GM23338 (cell line): ENCODE results near the gene F7. TPM values are rescaled to one million over a fixed set of nuclear protein-coding genes. Genes with fewer than 3 reads are reported as not detected.

Source experiments
- ATAC-seq: fragments of 200-7000 bp; cut with Tn5 transposase; 3 replicates; pipeline ENCODE4 v1.9.1; 2020
- DNase-seq: peaks from one replicate; pipeline ENCODE4 v3.0.0-alpha.2; 2015; ENCODE audit warnings: low spot score
- H2AFZ ChIP-seq: fragments of 200-600 bp; sonication (generic); 2 replicates; pipeline ENCODE4 v1.8.0; 2016; ENCODE audit warnings: antibody characterized with exemption, mild to moderate bottlenecking, moderate library complexity
- H3F3A ChIP-seq: fragments of 200-600 bp; sonication (generic); replicated peaks from 2 replicates; pipeline ENCODE4 v1.8.0; 2017; ENCODE audit warnings: antibody characterized with exemption, mixed run types, low read depth
- H3K27ac ChIP-seq: fragments of 200-600 bp; sonication (generic); 2 replicates; pipeline ENCODE4 v1.6.1; 2016; ENCODE audit warnings: low read depth
- H3K27me3 ChIP-seq: fragments of 200-600 bp; sonication (generic); 2 replicates; pipeline ENCODE4 v1.8.0; 2016; ENCODE audit warnings: mild to moderate bottlenecking, mixed run types, moderate library complexity; ENCODE audit not compliant: insufficient read depth
- H3K36me3 ChIP-seq: fragments of 200-600 bp; sonication (generic); 2 replicates; pipeline ENCODE4 v1.8.0; 2016; ENCODE audit warnings: mild to moderate bottlenecking; ENCODE audit not compliant: insufficient read depth
- H3K4me1 ChIP-seq: fragments of 200-600 bp; sonication (generic); 2 replicates; pipeline ENCODE4 v1.8.0; 2016; ENCODE audit warnings: mild to moderate bottlenecking, moderate library complexity; ENCODE audit not compliant: insufficient read depth
- H3K4me2 ChIP-seq: fragments of 200-600 bp; sonication (generic); 2 replicates; pipeline ENCODE4 v1.7.1; 2017; ENCODE audit warnings: mixed run types
- H3K4me3 ChIP-seq: fragments of 200-600 bp; sonication (generic); 2 replicates; pipeline ENCODE4 v1.6.1; 2016; ENCODE audit warnings: mixed run types
- H3K79me2 ChIP-seq: fragments of 200-600 bp; sonication (generic); replicated peaks from 2 replicates; pipeline ENCODE4 v1.8.0; 2017; ENCODE audit warnings: mild to moderate bottlenecking; ENCODE audit not compliant: insufficient read depth
- H3K9me2 ChIP-seq: fragments of 200-600 bp; sonication (generic); 2 replicates; pipeline ENCODE4 v1.8.0; 2017; ENCODE audit not compliant: insufficient read depth
- H4K20me1 ChIP-seq: fragments of 200-600 bp; sonication (generic); replicated peaks from 2 replicates; pipeline ENCODE4 v1.8.0; 2017; ENCODE audit warnings: mild to moderate bottlenecking; ENCODE audit not compliant: insufficient read depth
- H3K27ac Mint-ChIP-seq: 2 replicates; pipeline ENCODE4 v1.8.0; 2020; ENCODE audit warnings: inconsistent platforms, mild to moderate bottlenecking, moderate library complexity, mixed read lengths
- H3K27me3 Mint-ChIP-seq: 3 replicates; pipeline ENCODE4 v1.8.0; 2022; ENCODE audit warnings: low read depth, mild to moderate bottlenecking, moderate library complexity, mixed read lengths, inconsistent platforms; ENCODE audit not compliant: insufficient read depth, poor library complexity
- H3K36me3 Mint-ChIP-seq: 3 replicates; pipeline ENCODE4 v1.8.0; 2021; ENCODE audit warnings: low read depth, mild to moderate bottlenecking, inconsistent platforms, moderate library complexity, mixed read lengths
- H3K4me1 Mint-ChIP-seq: 3 replicates; pipeline ENCODE4 v1.8.0; 2020; ENCODE audit warnings: mild to moderate bottlenecking, inconsistent platforms, mixed read lengths
- H3K4me3 Mint-ChIP-seq: 3 replicates; pipeline ENCODE4 v1.8.0; 2021; ENCODE audit warnings: moderate library complexity, mild to moderate bottlenecking, inconsistent platforms, mixed read lengths
- H3K9me3 Mint-ChIP-seq: 3 replicates; pipeline ENCODE4 v1.8.0; 2020; ENCODE audit warnings: moderate library complexity, mild to moderate bottlenecking, inconsistent platforms, mixed read lengths
- CREB1 ChIP-seq: fragments of 250-450 bp; sonication (Bioruptor Pico); IDR thresholded peaks from 2 replicates; pipeline ENCODE4 v1.5.0; 2020; ENCODE audit warnings: low read depth, mild to moderate bottlenecking, moderate library complexity
- EZH2 ChIP-seq: fragments of 200-600 bp; sonication (generic); IDR thresholded peaks from one replicate; pipeline ENCODE4 v1.8.0; 2017; ENCODE audit warnings: antibody characterized with exemption, mild to moderate bottlenecking, low read depth; ENCODE audit not compliant: unreplicated experiment
- EZH2phosphoT487 ChIP-seq: fragments of 200-600 bp; sonication (generic); IDR thresholded peaks from one replicate; pipeline ENCODE4 v1.8.1; 2018; ENCODE audit warnings: antibody characterized with exemption; ENCODE audit not compliant: unreplicated experiment
- JUNB ChIP-seq: IDR thresholded peaks from one replicate; pipeline ENCODE4 v1.6.1; 2016; ENCODE audit warnings: antibody characterized with exemption; ENCODE audit not compliant: unreplicated experiment
- NANOG ChIP-seq: IDR thresholded peaks from 2 replicates; pipeline ENCODE4 v1.6.1; 2016; ENCODE audit warnings: antibody characterized with exemption, borderline replicate concordance
- POLR2AphosphoS5 ChIP-seq: IDR thresholded peaks from 2 replicates; pipeline ENCODE4 v1.6.1; 2016; ENCODE audit warnings: antibody characterized with exemption, low read depth
- ZNF114 ChIP-seq: fragments of 250-450 bp; sonication (Bioruptor Pico); IDR thresholded peaks from 2 replicates; pipeline ENCODE4 v1.5.0; 2020; ENCODE audit warnings: mild to moderate bottlenecking, moderate library complexity
- ZNF331 ChIP-seq: fragments of 250-450 bp; sonication (Bioruptor Pico); IDR thresholded peaks from 2 replicates; pipeline ENCODE4 v1.5.0; 2020; ENCODE audit warnings: low read depth, mild to moderate bottlenecking, moderate library complexity
- polyA plus RNA-seq: library from polyadenylated mRNA; unstranded; fragments of >200 nt; fragmentation: Nextera tagmentation; extraction: Ambion mirVana; gene quantifications from 2 replicates; pipeline ENCODE4 v1.2.1, GENCODE V29; 2016
- total RNA-seq: library from RNA; depleted of rRNA; stranded (reverse); fragments of >200 nt; shearing (Covaris generic); gene quantifications from 2 replicates; pipeline ENCODE4 v1.2.3, GENCODE V29; 2014
- TF ChIP-seq, protein P1 (sequence below): IDR thresholded peaks from 2 replicates; pipeline ENCODE4 v1.6.1; 2016; ENCODE audit warnings: antibody characterized with exemption
- TF ChIP-seq, protein P2 (sequence below), 2 experiments: fragments of 200-600 bp in 1 of 2; sonication (generic) in 1 of 2; conservative IDR thresholded peaks; 2 replicates each; pipeline versions ENCODE4 v1.5.1 to v1.6.1; 2016 to 2017; ENCODE audit warnings: antibody characterized with exemption in 2 of 2, low read depth in 2 of 2, mild to moderate bottlenecking in 2 of 2, moderate library complexity in 1 of 2
- TF ChIP-seq, protein P3 (sequence below): IDR thresholded peaks from one replicate; pipeline ENCODE4 v1.6.1; 2018; ENCODE audit warnings: antibody characterized with exemption; ENCODE audit not compliant: unreplicated experiment

F7 gene
- total and polyA plus RNA-seq, 2 experiments from 2014 or later = 0.16 to 0.24 TPM

DNA sequence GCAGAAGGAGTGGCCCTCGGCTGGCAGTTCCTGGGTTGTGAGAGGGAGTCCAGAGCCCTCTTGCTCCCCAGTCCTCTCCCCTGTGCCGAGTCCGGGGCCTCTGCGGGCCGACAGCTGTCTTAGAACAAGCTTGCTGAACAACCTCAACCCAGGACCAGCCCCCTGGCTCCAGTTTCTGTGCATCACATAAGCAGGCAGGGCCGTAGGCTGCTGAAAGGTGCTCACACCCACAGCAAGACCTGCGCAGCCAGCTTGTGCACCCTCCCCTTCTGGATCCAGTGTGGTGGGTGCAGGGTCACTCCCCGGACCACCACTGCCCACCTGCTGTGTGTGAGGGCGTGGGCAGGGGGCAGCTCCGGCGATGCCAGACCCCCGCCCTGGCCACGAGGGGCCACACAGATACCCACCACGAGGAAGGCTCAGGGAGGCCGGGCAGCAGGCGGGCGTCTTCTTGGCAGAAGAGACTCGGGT lies 25.2 kb upstream of the F7 start:
- H3K36me3 Mint-ChIP-seq = peaks cover 5% of the 10 kb centered on the region; the same call in 2 of the 3 replicates
- H3K4me3 ChIP-seq = no peak overlapping the region
- no peaks in the 10 kb centered on the region for H3K4me1 ChIP-seq
- no peak overlapping the region for H3K27ac Mint-ChIP-seq
- H3F3A ChIP-seq = no peaks in the 10 kb centered on the region
- no peak for ATAC-seq
- H3K4me3 Mint-ChIP-seq = no peak overlapping the region
- H3K27me3 Mint-ChIP-seq = peaks cover 10% of the 10 kb centered on the region
- H3K9me3 Mint-ChIP-seq = no peaks in the 10 kb centered on the region
- DNase-seq = no peak
- no peaks in the 10 kb centered on the region for H3K36me3 ChIP-seq
- no peak for TF ChIP-seq CREB1 (CRISPR knock-in tag)
- no peak for TF ChIP-seq POLR2AphosphoS5
- no peak overlapping the region for H2AFZ ChIP-seq
- no peak overlapping the region for H3K27ac ChIP-seq
- H3K9me2 ChIP-seq = no peaks in the 10 kb centered on the region
- no peak overlapping the region for H3K4me2 ChIP-seq
- no peaks in the 10 kb centered on the region for H3K79me2 ChIP-seq
- H4K20me1 ChIP-seq = no peaks in the 10 kb centered on the region
- H3K4me1 Mint-ChIP-seq = no peaks in the 10 kb centered on the region; the same call in 2 of the 3 replicates
- no peaks in the 10 kb centered on the region for H3K27me3 ChIP-seq

DNA sequence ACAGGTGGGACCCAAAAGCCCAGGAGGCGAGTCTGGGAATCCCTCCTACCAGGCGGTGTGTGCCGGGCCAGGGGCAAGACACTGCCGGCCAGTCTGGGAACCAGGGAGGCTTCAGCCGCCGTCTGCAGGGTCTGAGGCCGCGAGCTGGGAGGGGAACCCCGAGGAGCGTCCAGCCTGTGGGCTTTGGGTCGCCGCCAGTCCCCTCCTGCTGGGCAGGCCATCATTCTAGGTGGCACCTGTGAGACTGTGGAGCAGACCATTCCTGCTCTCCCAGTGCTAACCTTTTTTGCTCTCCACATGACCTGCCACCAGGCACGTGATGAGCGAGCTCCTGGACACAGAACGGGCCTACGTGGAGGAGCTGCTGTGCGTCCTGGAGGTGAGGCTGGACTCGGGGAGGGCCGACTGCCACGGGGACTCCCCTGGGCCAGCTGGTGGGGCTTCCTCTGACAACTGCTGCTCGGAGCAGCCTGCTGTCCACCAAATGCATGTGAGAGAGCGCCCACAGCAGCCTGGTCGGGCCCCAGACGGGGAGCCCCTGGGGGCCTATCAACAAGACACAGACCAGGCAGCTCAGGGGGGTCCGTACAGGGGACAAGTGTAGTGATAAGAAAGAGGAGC lies 24.6 kb upstream of the F7 start:
- no peaks in the 10 kb centered on the region for H3K4me1 ChIP-seq
- H3K9me2 ChIP-seq = no peaks in the 10 kb centered on the region
- Mint-ChIP-seq H3K9me3 (no peaks in the 10 kb centered on the region), H3K4me3 (no peak overlapping the region), H3K36me3 (peaks cover 5% of the 10 kb centered on the region; the same call in 2 of the 3 replicates), H3K4me1 (no peaks in the 10 kb centered on the region; the same call in 2 of the 3 replicates), H3K27ac (no peak overlapping the region), H3K27me3 (peaks cover 10% of the 10 kb centered on the region)
- no peaks in the 10 kb centered on the region for H3K79me2 ChIP-seq
- no peak overlapping the region for H3K27ac ChIP-seq
- H2AFZ ChIP-seq = no peak overlapping the region
- no peak for DNase-seq
- no peaks in the 10 kb centered on the region for H3F3A ChIP-seq
- H4K20me1 ChIP-seq = no peaks in the 10 kb centered on the region
- no peak overlapping the region for H3K4me2 ChIP-seq
- H3K27me3 ChIP-seq = no peaks in the 10 kb centered on the region
- H3K36me3 ChIP-seq = no peaks in the 10 kb centered on the region
- ATAC-seq = no peak
- H3K4me3 ChIP-seq = no peak overlapping the region
- TF ChIP-seq EZH2phosphoT487 = no peak
- TF ChIP-seq EZH2 = no peak
- TF ChIP-seq, protein P1, sequence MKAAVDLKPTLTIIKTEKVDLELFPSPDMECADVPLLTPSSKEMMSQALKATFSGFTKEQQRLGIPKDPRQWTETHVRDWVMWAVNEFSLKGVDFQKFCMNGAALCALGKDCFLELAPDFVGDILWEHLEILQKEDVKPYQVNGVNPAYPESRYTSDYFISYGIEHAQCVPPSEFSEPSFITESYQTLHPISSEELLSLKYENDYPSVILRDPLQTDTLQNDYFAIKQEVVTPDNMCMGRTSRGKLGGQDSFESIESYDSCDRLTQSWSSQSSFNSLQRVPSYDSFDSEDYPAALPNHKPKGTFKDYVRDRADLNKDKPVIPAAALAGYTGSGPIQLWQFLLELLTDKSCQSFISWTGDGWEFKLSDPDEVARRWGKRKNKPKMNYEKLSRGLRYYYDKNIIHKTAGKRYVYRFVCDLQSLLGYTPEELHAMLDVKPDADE = no peak
- no peak for TF ChIP-seq ZNF114 (CRISPR knock-in tag)
- TF ChIP-seq, protein P2, sequence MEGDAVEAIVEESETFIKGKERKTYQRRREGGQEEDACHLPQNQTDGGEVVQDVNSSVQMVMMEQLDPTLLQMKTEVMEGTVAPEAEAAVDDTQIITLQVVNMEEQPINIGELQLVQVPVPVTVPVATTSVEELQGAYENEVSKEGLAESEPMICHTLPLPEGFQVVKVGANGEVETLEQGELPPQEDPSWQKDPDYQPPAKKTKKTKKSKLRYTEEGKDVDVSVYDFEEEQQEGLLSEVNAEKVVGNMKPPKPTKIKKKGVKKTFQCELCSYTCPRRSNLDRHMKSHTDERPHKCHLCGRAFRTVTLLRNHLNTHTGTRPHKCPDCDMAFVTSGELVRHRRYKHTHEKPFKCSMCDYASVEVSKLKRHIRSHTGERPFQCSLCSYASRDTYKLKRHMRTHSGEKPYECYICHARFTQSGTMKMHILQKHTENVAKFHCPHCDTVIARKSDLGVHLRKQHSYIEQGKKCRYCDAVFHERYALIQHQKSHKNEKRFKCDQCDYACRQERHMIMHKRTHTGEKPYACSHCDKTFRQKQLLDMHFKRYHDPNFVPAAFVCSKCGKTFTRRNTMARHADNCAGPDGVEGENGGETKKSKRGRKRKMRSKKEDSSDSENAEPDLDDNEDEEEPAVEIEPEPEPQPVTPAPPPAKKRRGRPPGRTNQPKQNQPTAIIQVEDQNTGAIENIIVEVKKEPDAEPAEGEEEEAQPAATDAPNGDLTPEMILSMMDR (conservative IDR thresholded peaks at IDR 0.05; ENCODE audit: low read depth in 2 of 2) = no peak
- no peak for TF ChIP-seq JUNB
- no peak for TF ChIP-seq NANOG
- no peak for TF ChIP-seq CREB1 (CRISPR knock-in tag)
- no peak for TF ChIP-seq POLR2AphosphoS5
- no peak for TF ChIP-seq ZNF331 (CRISPR knock-in tag)
- TF ChIP-seq, protein P3, sequence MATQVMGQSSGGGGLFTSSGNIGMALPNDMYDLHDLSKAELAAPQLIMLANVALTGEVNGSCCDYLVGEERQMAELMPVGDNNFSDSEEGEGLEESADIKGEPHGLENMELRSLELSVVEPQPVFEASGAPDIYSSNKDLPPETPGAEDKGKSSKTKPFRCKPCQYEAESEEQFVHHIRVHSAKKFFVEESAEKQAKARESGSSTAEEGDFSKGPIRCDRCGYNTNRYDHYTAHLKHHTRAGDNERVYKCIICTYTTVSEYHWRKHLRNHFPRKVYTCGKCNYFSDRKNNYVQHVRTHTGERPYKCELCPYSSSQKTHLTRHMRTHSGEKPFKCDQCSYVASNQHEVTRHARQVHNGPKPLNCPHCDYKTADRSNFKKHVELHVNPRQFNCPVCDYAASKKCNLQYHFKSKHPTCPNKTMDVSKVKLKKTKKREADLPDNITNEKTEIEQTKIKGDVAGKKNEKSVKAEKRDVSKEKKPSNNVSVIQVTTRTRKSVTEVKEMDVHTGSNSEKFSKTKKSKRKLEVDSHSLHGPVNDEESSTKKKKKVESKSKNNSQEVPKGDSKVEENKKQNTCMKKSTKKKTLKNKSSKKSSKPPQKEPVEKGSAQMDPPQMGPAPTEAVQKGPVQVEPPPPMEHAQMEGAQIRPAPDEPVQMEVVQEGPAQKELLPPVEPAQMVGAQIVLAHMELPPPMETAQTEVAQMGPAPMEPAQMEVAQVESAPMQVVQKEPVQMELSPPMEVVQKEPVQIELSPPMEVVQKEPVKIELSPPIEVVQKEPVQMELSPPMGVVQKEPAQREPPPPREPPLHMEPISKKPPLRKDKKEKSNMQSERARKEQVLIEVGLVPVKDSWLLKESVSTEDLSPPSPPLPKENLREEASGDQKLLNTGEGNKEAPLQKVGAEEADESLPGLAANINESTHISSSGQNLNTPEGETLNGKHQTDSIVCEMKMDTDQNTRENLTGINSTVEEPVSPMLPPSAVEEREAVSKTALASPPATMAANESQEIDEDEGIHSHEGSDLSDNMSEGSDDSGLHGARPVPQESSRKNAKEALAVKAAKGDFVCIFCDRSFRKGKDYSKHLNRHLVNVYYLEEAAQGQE = no peak
